HG02623 (cell line): ENCODE results near the gene CCSER1.

Source experiments
- ATAC-seq: cut with Tn5 transposase; IDR thresholded peaks from one replicate; pipeline ENCODE4 v1.9.1; 2021; ENCODE audit warnings: moderate library complexity; ENCODE audit not compliant: unreplicated experiment

Gene CCSER1

DNA sequence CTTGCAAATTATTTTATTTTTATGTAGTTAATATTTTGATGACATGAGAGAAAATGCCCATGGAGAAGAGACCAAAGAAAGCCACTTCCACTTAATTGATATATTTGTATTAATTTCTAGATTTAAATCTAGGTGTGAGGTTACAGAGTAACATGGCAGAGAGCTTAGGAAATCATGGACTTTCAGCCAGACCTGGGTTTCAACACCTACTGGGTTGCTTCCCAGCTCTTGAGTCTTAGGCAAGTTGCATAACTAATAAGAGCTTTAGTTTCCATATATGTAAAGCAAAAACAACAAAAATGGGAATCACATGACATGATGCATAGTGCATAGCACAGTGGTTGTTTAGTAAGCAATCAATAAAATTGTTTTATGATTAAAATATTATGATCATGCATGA is 413.3 kb downstream of the CCSER1 start:
- ATAC-seq = no peak

- no peak for ATAC-seq
Observed at GRCh38 chr4:90542216-90542615, 415.0 kb downstream of the CCSER1 start.

- no peak for ATAC-seq
Observed at GRCh38 chr4:90543419-90544170, 416.4 kb downstream of the CCSER1 start.

DNA sequence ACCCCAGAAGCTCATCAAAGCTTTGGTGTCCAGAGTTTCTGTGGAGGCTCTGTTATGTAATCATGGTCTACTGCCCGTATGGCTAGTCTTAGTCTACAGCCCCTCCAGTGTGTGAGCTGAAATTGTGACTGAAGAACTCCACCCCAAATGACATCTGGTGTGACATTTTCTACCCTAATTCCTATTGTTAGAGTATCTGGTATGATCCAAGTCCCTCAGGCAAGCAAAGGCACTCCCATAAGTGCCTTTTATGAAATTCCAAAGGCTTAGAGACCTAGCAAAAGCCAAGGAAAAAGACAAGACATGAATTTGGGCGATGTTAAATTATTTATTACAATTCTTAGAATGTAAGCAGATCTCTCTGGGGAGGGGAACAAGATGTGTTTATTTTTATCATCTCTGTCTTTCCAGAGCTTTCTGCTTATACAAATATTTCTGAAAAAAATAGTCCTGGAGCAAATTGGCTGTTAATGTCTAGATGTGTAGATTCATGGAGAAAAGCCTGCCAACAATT is 417.4 kb downstream of the CCSER1 start:
- no peak for ATAC-seq

DNA sequence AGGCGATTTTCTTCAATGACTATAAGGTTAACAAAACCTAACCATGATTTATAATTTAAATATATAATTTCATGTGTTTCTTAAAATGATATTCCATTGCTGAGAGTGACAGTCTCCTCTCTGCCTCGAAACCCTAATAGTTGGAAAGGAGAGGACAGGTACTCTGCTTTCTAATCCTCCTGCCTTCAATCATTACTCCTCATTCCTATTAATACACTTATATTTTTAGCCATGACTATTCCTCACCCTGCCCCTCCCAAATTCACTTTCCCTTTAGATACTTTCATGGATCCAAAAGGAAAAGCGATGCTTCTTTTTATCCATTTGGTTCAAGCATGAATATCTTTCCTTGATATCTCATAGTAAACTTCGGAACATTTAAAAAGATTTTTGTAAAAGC is 418.2 kb downstream of the CCSER1 start:
- ATAC-seq = no peak

- no peak for ATAC-seq
Observed at GRCh38 chr4:90546114-90546513, 418.9 kb downstream of the CCSER1 start.

DNA sequence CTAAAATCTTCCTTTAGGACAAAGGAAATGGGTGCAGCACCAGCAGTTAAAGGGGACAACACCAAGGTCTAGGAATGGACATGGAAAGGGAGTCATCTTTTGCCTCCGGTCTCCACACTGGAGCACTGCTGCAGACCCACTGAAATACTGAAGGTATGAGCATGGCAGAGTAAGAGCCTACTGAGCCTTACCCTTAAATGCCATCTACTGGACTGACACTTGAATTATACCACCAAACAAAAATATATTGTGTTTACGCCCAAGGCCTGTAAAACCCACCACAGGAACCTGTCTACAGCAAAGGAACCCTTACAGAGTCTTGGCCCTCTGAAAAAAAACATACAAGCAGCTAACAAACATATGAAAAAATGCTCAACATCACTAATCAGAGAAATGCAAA is 443.4 kb downstream of the CCSER1 start:
- no peak for ATAC-seq

GRCh38 chr4:90572996-90573395 is 445.8 kb downstream of the CCSER1 start:
- no peak for ATAC-seq

GRCh38 chr4:90575371-90575770 is 448.2 kb downstream of the CCSER1 start:
- no peak for ATAC-seq

DNA sequence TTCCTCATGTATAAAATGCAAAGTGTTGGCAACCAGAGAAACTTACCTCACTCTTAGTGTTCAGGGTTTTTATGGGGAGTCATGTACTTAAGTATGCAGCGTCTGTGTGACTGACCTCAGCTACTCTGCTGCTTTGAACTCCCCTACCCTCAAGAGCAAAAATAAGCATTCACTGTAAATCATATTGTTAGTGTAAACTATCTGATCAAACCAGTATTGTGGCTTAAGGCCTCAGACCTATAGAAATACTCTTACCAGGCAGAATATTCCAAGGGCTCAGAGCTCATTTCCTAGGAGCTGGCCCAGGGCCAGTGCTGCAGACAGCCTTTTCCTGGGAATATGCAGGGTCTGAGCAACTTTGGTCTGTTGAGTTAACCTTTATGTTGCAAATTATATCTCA is 453.1 kb downstream of the CCSER1 start:
- ATAC-seq = no peak

- ATAC-seq = no peak
Observed at GRCh38 chr4:90582087-90582486, 454.9 kb downstream of the CCSER1 start.

- no peak for ATAC-seq
Observed at GRCh38 chr4:90584051-90584450, 456.9 kb downstream of the CCSER1 start.

GRCh38 chr4:90585961-90586360 is 458.8 kb downstream of the CCSER1 start:
- ATAC-seq = no peak

DNA sequence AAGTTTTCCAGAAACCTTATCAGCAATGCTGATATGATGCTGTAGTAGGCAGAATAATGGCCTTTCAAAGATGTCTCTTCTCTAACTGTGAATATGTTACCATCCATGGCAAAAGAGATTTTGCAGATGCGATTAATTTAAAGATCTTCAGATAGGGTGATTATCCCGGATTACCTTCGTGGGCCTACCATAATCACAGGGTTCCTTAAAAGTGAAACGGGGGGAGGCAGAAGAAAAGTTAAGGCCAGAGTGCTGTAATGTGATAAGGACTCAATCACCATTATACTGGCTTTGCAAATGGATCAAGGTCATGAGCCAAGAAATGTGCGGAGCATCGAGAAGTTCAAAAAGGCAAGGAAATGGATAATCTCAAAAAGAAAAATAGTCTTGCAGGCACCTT is 459.6 kb downstream of the CCSER1 start:
- ATAC-seq = no peak

- ATAC-seq = no peak
Observed at GRCh38 chr4:90597927-90598326, 470.7 kb downstream of the CCSER1 start.

DNA sequence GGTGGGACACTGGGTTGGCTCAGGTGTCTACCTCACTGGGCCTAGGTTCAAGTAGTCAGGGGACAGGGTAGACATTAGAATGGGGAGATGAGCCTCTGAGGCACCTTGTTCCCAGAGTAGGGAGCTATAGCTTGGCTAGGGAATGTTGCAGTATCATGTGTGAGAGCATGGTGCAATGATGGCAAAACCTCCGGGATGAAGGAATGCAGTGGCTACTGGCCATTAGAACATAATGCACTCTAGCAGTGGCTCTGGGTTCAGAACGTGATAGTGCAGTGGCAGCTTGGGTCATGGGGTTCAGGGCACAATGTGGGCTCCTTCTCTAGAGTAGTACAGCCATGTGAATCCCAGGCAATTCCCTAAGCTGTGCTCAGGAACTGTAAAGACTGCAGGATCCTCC is 471.5 kb downstream of the CCSER1 start:
- no peak for ATAC-seq

GRCh38 chr4:90602726-90603125 is 475.5 kb downstream of the CCSER1 start:
- ATAC-seq = no peak

DNA sequence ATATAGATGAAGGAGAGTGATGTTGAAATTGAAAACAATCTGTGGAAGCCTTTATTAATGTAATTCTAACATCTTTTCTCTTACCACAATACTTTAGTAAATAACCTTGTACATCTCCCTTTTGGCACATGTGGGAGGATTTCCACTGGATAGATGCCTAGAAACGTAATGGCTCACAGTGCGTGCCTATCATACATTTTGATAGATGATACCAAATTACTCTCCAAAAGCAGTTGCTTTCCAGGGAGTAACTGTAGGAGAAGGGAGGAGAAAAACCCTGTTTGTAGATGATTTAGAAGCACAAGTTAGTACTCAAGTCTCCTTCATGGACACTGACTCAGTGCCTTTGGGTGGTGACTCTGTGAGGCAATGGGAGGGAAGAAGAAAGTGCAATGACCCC is 476.3 kb downstream of the CCSER1 start:
- ATAC-seq = no peak

- no peak for ATAC-seq
Observed at GRCh38 chr4:90606781-90607180, 479.6 kb downstream of the CCSER1 start.

DNA sequence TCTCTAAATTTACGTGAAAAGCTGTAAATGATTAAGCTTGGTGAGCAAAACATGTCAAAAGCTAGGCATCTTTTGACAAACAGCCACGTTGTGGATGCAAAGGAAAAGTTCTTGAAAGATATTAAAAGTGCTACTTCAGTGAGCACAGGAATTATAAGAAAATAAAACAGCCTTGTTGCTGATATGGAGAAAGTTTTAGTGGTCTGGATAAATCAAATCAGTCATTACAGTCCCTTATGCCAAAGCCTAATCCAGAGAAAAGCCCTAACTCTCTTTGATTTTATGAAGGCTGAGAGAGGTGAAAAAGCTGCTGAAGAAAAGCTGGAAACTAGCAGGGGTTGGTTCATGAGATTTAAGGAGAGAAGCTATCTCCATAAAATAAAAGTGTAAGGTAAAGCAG is 487.2 kb downstream of the CCSER1 start:
- no peak for ATAC-seq

DNA sequence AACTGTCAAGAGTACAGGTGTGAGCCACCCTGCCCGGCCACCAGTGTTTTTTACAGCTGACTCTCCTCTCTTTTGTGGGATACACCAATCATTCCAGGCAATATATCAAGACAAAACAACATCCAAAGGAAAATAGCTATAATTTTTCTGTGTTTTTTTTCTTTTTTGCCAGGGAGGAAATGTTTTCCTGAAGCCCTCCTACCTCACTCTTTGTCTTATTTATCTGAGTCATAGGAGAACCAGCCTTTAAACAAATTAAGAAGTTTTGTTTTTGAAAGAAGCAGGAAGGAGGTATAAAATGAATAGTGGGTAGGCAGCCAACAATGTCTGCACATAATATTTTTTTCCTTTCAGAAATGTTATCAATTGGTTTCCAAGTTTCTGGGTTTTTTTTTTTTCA is 493.9 kb downstream of the CCSER1 start:
- no peak for ATAC-seq

DNA sequence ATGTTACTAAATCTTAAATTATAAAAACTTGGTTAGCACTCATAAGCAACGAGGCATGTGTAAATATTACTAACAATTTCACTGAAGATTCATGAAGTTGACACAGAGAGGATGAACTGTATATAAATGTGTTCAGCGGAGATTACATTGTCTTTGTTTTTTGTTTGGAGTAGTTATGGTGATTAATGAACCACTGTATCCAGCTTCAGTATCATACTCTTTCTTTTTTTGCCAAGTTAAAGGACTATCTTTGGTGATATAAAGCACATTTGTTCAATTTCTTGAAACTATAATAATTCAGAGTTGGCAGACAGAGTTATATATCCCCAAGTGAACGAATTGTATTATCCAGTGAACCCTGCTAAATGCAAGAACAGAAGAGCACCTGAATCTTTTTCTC is 497.6 kb downstream of the CCSER1 start:
- no peak for ATAC-seq
